Activated naive CD4-positive, alpha-beta T cell treated with anti-CD3 and anti-CD28 coated beads, Interleukin-2, amount 10 ng/mL, durations not matched to agents 7 days and 5 days (primary cell): ENCODE data around the gene PLTP.
"Not testable (repeated sequence)": the region's sequence is repeated elsewhere in the genome, so short reads cannot be mapped to it uniquely, and the experiment has no call there.

Experiments
- CTCF ChIA-PET: fragments of 350-600 bp; sonication (Branson Sonifier 250); formaldehyde crosslinking; loops from one replicate; lab custom pipeline; 2021; ENCODE audit warnings: antibody characterized with exemption; lab: Charles Lee
- DNase-seq: peaks from one replicate; pipeline ENCODE4 v3.0.0-alpha.2; 2020
- H3K27ac Mint-ChIP-seq: one replicate; pipeline ENCODE4 v1.8.0; 2021; ENCODE audit warnings: mild to moderate bottlenecking, moderate library complexity, mixed read lengths
- H3K27me3 Mint-ChIP-seq: one replicate; pipeline ENCODE4 v1.8.0; 2021; ENCODE audit warnings: mild to moderate bottlenecking, mixed read lengths
- H3K36me3 Mint-ChIP-seq: one replicate; pipeline ENCODE4 v1.8.0; 2021; ENCODE audit warnings: mixed read lengths
- H3K4me1 Mint-ChIP-seq: one replicate; pipeline ENCODE4 v1.8.0; 2021; ENCODE audit warnings: mixed read lengths
- H3K4me3 Mint-ChIP-seq: one replicate; pipeline ENCODE4 v1.8.0; 2021; ENCODE audit warnings: mild to moderate bottlenecking, moderate library complexity, mixed read lengths
- H3K9me3 Mint-ChIP-seq: one replicate; pipeline ENCODE4 v1.8.0; 2021; ENCODE audit warnings: mixed read lengths

PLTP gene

GRCh38 chr20:45905505-45906079 lies 6.4 kb downstream of the PLTP start:
- Mint-ChIP-seq H3K36me3 (no peaks in the 10 kb centered on the region), H3K27ac (no peak overlapping the region), H3K4me3 (no peak overlapping the region), H3K9me3 (no peaks in the 10 kb centered on the region), H3K27me3 (peaks cover 8% of the 10 kb centered on the region), H3K4me1 (peaks cover 2% of the 10 kb centered on the region)
- CTCF ChIA-PET = interaction anchor here (0.5 to 1.6 kb wide), 3 partner anchors 15 to 445 kb away, joined by 3 read pairs; partner anchors contain the start of genes NEURL2 and ZSWIM1
- DNase-seq = no peak

GRCh38 chr20:45904583-45905504 lies 7.1 kb downstream of the PLTP start:
- CTCF ChIA-PET = interaction anchor here (1.4 to 1.6 kb wide), 2 partner anchors 14 to 23 kb away, joined by 3 read pairs; partner anchors contain the start of genes NEURL2 and ZSWIM1
- no peak overlapping the region for H3K27ac Mint-ChIP-seq
- no peaks in the 10 kb centered on the region for H3K36me3 Mint-ChIP-seq

GRCh38 chr20:45902199-45902701 lies 9.7 kb downstream of the PLTP start:
- H3K4me1 Mint-ChIP-seq = no peaks in the 10 kb centered on the region
- no peak for DNase-seq
- peaks cover 6% of the 10 kb centered on the region for H3K27me3 Mint-ChIP-seq
- H3K36me3 Mint-ChIP-seq = peaks cover 3% of the 10 kb centered on the region
- CTCF ChIA-PET = no interaction called here
- H3K4me3 Mint-ChIP-seq = no peak overlapping the region
- H3K9me3 Mint-ChIP-seq = no peaks in the 10 kb centered on the region
- H3K27ac Mint-ChIP-seq = peak overlapping the region; percentile 14

More at GRCh38 chr20:45904583-45905504, 7.1 kb downstream of the PLTP start:
- Mint-ChIP-seq H3K4me3 (no peak overlapping the region), H3K27me3 (peaks cover 6% of the 10 kb centered on the region), H3K4me1 (no peaks in the 10 kb centered on the region), H3K9me3 (no peaks in the 10 kb centered on the region)
- no peak for DNase-seq

- DNase-seq, H3K36me3 Mint-ChIP-seq, H3K27me3 Mint-ChIP-seq, H3K27ac Mint-ChIP-seq, H3K4me3 Mint-ChIP-seq, CTCF ChIA-PET, H3K9me3 Mint-ChIP-seq, H3K4me1 Mint-ChIP-seq: not testable (repeated sequence)
Observed at GRCh38 chr20:45901332-45901731, 10.6 kb downstream of the PLTP start.

- Mint-ChIP-seq H3K4me3 (no peak overlapping the region), H3K27ac (no peak overlapping the region), H3K9me3 (no peaks in the 10 kb centered on the region), H3K4me1 (no peaks in the 10 kb centered on the region), H3K36me3 (peaks cover 7% of the 10 kb centered on the region), H3K27me3 (no peaks in the 10 kb centered on the region)
- CTCF ChIA-PET = interaction anchor here (1.6 kb wide), 1 partner anchor 71 kb away, joined by 4 read pairs; no protein-coding TSS in a partner anchor
- no peak for DNase-seq
Observed at GRCh38 chr20:45899046-45899835, 12.7 kb downstream of the PLTP start.

- DNase-seq = no peak
- Mint-ChIP-seq H3K36me3 (peaks cover 7% of the 10 kb centered on the region), H3K27ac (no peak overlapping the region), H3K27me3 (no peaks in the 10 kb centered on the region), H3K9me3 (no peaks in the 10 kb centered on the region), H3K4me3 (no peak overlapping the region), H3K4me1 (peaks cover 7% of the 10 kb centered on the region)
- CTCF ChIA-PET = no interaction called here
Observed at GRCh38 chr20:45898285-45898684, 13.7 kb downstream of the PLTP start.

GRCh38 chr20:45897692-45898091 lies 14.3 kb downstream of the PLTP start:
- CTCF ChIA-PET = no interaction called here
- Mint-ChIP-seq H3K36me3 (peaks cover 10% of the 10 kb centered on the region), H3K4me3 (no peak overlapping the region), H3K4me1 (peaks cover 13% of the 10 kb centered on the region), H3K9me3 (no peaks in the 10 kb centered on the region), H3K27me3 (no peaks in the 10 kb centered on the region), H3K27ac (no peak overlapping the region)
- DNase-seq = no peak

GRCh38 chr20:45897289-45897688 lies 14.7 kb downstream of the PLTP start:
- Mint-ChIP-seq H3K9me3 (no peaks in the 10 kb centered on the region), H3K36me3 (peaks cover 10% of the 10 kb centered on the region), H3K27ac (no peak overlapping the region), H3K4me1 (peaks cover 17% of the 10 kb centered on the region), H3K4me3 (no peak overlapping the region), H3K27me3 (no peaks in the 10 kb centered on the region)
- no peak for DNase-seq
- CTCF ChIA-PET = interaction anchor here (1.2 kb wide), 1 partner anchor 98 kb away, joined by 3 read pairs; no protein-coding TSS in a partner anchor

- peaks cover 10% of the 10 kb centered on the region for H3K36me3 Mint-ChIP-seq
- H3K4me1 Mint-ChIP-seq = peaks cover 22% of the 10 kb centered on the region
Observed at GRCh38 chr20:45896641-45897161, 15.3 kb downstream of the PLTP start.

GRCh38 chr20:45894797-45895196 lies 17.2 kb downstream of the PLTP start:
- CTCF ChIA-PET = no interaction called here
- Mint-ChIP-seq H3K4me1 (peaks cover 33% of the 10 kb centered on the region), H3K27me3 (peaks cover 14% of the 10 kb centered on the region), H3K27ac (no peak overlapping the region), H3K36me3 (peaks cover 10% of the 10 kb centered on the region), H3K4me3 (no peak overlapping the region), H3K9me3 (no peaks in the 10 kb centered on the region)
- no peak for DNase-seq

More at GRCh38 chr20:45896641-45897161, 15.3 kb downstream of the PLTP start:
- Mint-ChIP-seq H3K4me3 (no peak overlapping the region), H3K27me3 (no peaks in the 10 kb centered on the region), H3K27ac (no peak overlapping the region), H3K9me3 (no peaks in the 10 kb centered on the region)
- CTCF ChIA-PET = interaction anchor here (1.2 kb wide), 1 partner anchor 98 kb away, joined by 3 read pairs; no protein-coding TSS in a partner anchor
- no peak for DNase-seq

- H3K9me3 Mint-ChIP-seq = no peaks in the 10 kb centered on the region
- no peak for DNase-seq
Observed at GRCh38 chr20:45893831-45894230, 18.1 kb downstream of the PLTP start.

GRCh38 chr20:45892828-45893500 lies 19.0 kb downstream of the PLTP start:
- DNase-seq = no peak
- CTCF ChIA-PET = interaction anchor here (1.2 to 1.4 kb wide), 2 partner anchors 69 to 94 kb away, joined by 3 to 6 read pairs; no protein-coding TSS in a partner anchor
- Mint-ChIP-seq H3K4me3 (peak overlapping the region; percentile 91), H3K4me1 (peaks cover 35% of the 10 kb centered on the region), H3K27ac (no peak overlapping the region), H3K27me3 (peaks cover 14% of the 10 kb centered on the region), H3K36me3 (peaks cover 10% of the 10 kb centered on the region), H3K9me3 (no peaks in the 10 kb centered on the region)

More at GRCh38 chr20:45893831-45894230, 18.1 kb downstream of the PLTP start:
- Mint-ChIP-seq H3K4me3 (no peak overlapping the region), H3K27ac (no peak overlapping the region), H3K4me1 (peaks cover 35% of the 10 kb centered on the region), H3K27me3 (peaks cover 14% of the 10 kb centered on the region), H3K36me3 (peaks cover 10% of the 10 kb centered on the region)
- CTCF ChIA-PET = no interaction called here
